ENCODE measurements around the gene OGFR.

The OGFR gene

GRCh38 chr20:62794007-62794724 is 10.5 kb upstream of the OGFR start:
- Mint-ChIP-seq H3K36me3 (ENCODE audit: insufficient read depth) (peaks cover 36% of the 10 kb centered on the region), H3K27me3 (no peaks in the 10 kb centered on the region), H3K27ac (peak overlapping the region; percentile 96 to 97), H3K4me3 (peak overlapping the region; percentile 89 to 90), H3K4me1 (ENCODE audit: low read depth in 2 of 2) (peaks cover 29 to 38% of the 10 kb centered on the region in 2 donors), H3K9me3 (no peaks in the 10 kb centered on the region)
- peak; percentile 91 to 98 (median 93) for DNase-seq
- peak; percentile 74 for ATAC-seq (replicated peaks)

GRCh38 chr20:62795023-62795761 is 9.4 kb upstream of the OGFR start:
- DNase-seq, result peak; percentile 47 to 53 (median 51)

GRCh38 chr20:62796699-62797491 is 7.7 kb upstream of the OGFR start:
- Mint-ChIP-seq H3K9me3 (no peaks in the 10 kb centered on the region), H3K27me3 (no peaks in the 10 kb centered on the region), H3K27ac (peak overlapping the region in 1 of 2 donors; percentile 88), H3K4me1 (ENCODE audit: low read depth in 2 of 2) (peaks cover 24 to 33% of the 10 kb centered on the region in 2 donors), H3K36me3 (ENCODE audit: insufficient read depth) (peaks cover 40% of the 10 kb centered on the region), H3K4me3 (peak overlapping the region; percentile 88)
- DNase-seq (no peak), ATAC-seq (replicated peaks) (no peak)

More at GRCh38 chr20:62795023-62795761, 9.4 kb upstream of the OGFR start:
- peaks cover 29 to 38% of the 10 kb centered on the region in 2 donors for H3K4me1 Mint-ChIP-seq (ENCODE audit: low read depth in 2 of 2)
- H3K36me3 Mint-ChIP-seq (ENCODE audit: insufficient read depth), result peaks cover 40% of the 10 kb centered on the region
- no peak for ATAC-seq (replicated peaks)
- no peaks in the 10 kb centered on the region for H3K9me3 Mint-ChIP-seq
- H3K27ac Mint-ChIP-seq, result peak overlapping the region; percentile 96 to 97
- peak overlapping the region; percentile 89 to 90 for H3K4me3 Mint-ChIP-seq
- no peaks in the 10 kb centered on the region for H3K27me3 Mint-ChIP-seq

- ATAC-seq (replicated peaks) (no peak), DNase-seq (no peak)
- H3K4me3 Mint-ChIP-seq, result peak overlapping the region; percentile 88
- H3K9me3 Mint-ChIP-seq, result no peaks in the 10 kb centered on the region
- no peaks in the 10 kb centered on the region for H3K27me3 Mint-ChIP-seq
- H3K4me1 Mint-ChIP-seq (ENCODE audit: low read depth in 2 of 2), result peaks cover 24 to 29% of the 10 kb centered on the region in 2 donors
- peak overlapping the region; percentile 38 to 88 for H3K27ac Mint-ChIP-seq
- peaks cover 38% of the 10 kb centered on the region for H3K36me3 Mint-ChIP-seq (ENCODE audit: insufficient read depth)
These were observed 6.7 kb upstream of the OGFR start for GRCh38 chr20:62797671-62798532.

- DNase-seq, result no peak
- Mint-ChIP-seq H3K4me1 (ENCODE audit: low read depth in 2 of 2) (peaks cover 22 to 26% of the 10 kb centered on the region in 2 donors), H3K36me3 (ENCODE audit: insufficient read depth) (peaks cover 38% of the 10 kb centered on the region), H3K9me3 (no peaks in the 10 kb centered on the region), H3K27me3 (no peaks in the 10 kb centered on the region), H3K27ac (no peak overlapping the region), H3K4me3 (no peak overlapping the region)
- ATAC-seq (replicated peaks), result no peak
These were observed 5.6 kb upstream of the OGFR start for GRCh38 chr20:62799036-62799435.

DNA sequence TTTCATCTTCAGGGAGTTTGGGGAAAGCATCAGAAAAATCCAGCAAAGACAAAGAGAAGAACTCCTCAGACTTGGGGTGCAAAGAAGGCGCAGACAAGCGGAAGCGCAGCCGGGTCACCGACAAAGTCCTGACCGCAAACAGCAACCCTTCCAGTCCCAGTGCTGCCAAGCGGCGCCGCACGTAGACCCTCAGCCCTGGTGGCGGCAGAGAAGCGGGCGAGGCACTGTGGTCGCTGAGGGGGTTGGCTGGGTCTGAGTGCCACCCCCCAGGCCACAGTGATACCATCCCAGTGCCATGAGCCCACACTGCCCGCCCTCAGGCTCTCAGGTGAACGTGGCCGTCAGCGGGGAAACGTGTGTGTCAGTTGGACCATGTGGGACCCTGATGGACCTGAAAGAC is 5.2 kb upstream of the OGFR start:
- no peak overlapping the region for H3K27ac Mint-ChIP-seq
- H3K27me3 Mint-ChIP-seq, result no peaks in the 10 kb centered on the region
- H3K36me3 Mint-ChIP-seq (ENCODE audit: insufficient read depth), result peaks cover 38% of the 10 kb centered on the region
- H3K4me1 Mint-ChIP-seq (ENCODE audit: low read depth in 2 of 2), result peaks cover 25 to 28% of the 10 kb centered on the region in 2 donors
- no peaks in the 10 kb centered on the region for H3K9me3 Mint-ChIP-seq
- no peak for ATAC-seq (replicated peaks)
- DNase-seq, result no peak
- no peak overlapping the region for H3K4me3 Mint-ChIP-seq

- peaks cover 24 to 25% of the 10 kb centered on the region in 2 donors for H3K4me1 Mint-ChIP-seq (ENCODE audit: low read depth in 2 of 2)
- no peaks in the 10 kb centered on the region for H3K9me3 Mint-ChIP-seq
- no peaks in the 10 kb centered on the region for H3K27me3 Mint-ChIP-seq
- no peak for DNase-seq
- H3K4me3 Mint-ChIP-seq, result no peak overlapping the region
- peaks cover 37% of the 10 kb centered on the region for H3K36me3 Mint-ChIP-seq (ENCODE audit: insufficient read depth)
- ATAC-seq (replicated peaks), result no peak
- H3K27ac Mint-ChIP-seq, result no peak overlapping the region
These were observed 4.8 kb upstream of the OGFR start for GRCh38 chr20:62799873-62800272.

DNA sequence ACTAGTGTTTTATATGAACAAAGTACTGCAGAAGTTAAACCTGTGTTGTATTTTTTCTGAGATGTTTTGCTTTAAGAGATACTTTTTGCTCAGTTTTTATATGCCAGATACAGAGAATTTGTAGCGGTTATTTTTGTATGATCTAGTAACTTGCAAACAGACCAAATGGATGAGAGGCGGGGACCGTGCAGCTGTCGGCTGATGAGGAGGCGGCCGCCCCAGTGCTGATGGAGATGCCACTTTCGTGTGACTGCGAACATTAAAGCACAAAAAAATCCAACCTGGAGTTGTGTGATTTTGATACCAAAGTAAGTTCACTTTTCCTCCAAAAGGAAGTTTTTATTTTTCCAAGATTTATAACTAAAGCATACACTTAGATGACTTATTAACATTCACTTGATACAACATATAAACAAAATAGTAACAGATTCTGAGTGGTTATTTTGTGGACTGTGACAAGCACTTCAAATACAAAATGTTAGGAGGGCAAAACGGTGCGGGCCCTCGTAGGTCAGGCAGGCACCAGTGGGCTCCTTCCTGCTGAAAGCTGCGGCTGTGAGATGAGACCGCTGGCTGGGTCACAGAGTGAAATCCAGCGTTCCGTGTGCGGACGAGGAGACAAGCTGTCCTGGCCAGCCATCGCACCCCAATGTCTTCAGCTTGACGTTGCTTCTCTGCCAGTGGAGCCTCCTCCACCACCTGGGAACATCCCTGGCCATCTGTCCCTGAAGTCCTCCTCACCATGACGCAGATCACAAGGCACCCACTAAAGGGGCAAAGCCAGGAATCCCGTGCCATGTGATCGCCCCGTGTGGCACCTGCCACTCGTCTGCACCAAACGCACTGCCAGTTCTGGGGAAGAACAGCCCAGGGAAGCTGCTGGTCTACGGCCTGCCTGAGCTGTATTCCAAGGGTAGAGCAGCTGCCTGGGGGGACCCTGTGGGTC is 4.0 kb upstream of the OGFR start:
- Mint-ChIP-seq H3K4me3 (no peak overlapping the region), H3K27me3 (no peaks in the 10 kb centered on the region)

GRCh38 chr20:62801284-62802010 is 3.2 kb upstream of the OGFR start:
- Mint-ChIP-seq H3K4me1 (ENCODE audit: low read depth in 2 of 2) (peaks cover 29 to 31% of the 10 kb centered on the region in 2 donors), H3K36me3 (ENCODE audit: insufficient read depth) (peaks cover 30% of the 10 kb centered on the region), H3K4me3 (no peak overlapping the region), H3K27me3 (no peaks in the 10 kb centered on the region), H3K9me3 (no peaks in the 10 kb centered on the region), H3K27ac (no peak overlapping the region)
- DNase-seq (no peak), ATAC-seq (replicated peaks) (no peak)

More for the DNA sequence above, 4.0 kb upstream of the OGFR start:
- H3K27ac Mint-ChIP-seq, result no peak overlapping the region
- DNase-seq (no peak), ATAC-seq (replicated peaks) (no peak)
- H3K9me3 Mint-ChIP-seq, result no peaks in the 10 kb centered on the region
- H3K4me1 Mint-ChIP-seq (ENCODE audit: low read depth in 2 of 2), result peaks cover 25 to 26% of the 10 kb centered on the region in 2 donors
- H3K36me3 Mint-ChIP-seq (ENCODE audit: insufficient read depth), result peaks cover 30% of the 10 kb centered on the region

- peaks cover 31 to 32% of the 10 kb centered on the region in 2 donors for H3K4me1 Mint-ChIP-seq (ENCODE audit: low read depth in 2 of 2)
- H3K4me3 Mint-ChIP-seq, result no peak overlapping the region
- H3K9me3 Mint-ChIP-seq, result no peaks in the 10 kb centered on the region
- H3K27me3 Mint-ChIP-seq, result no peaks in the 10 kb centered on the region
- peaks cover 27% of the 10 kb centered on the region for H3K36me3 Mint-ChIP-seq (ENCODE audit: insufficient read depth)
- DNase-seq, result no peak
- no peak for ATAC-seq (replicated peaks)
- no peak overlapping the region for H3K27ac Mint-ChIP-seq
These were observed 2.5 kb upstream of the OGFR start for GRCh38 chr20:62802026-62802712.

DNA sequence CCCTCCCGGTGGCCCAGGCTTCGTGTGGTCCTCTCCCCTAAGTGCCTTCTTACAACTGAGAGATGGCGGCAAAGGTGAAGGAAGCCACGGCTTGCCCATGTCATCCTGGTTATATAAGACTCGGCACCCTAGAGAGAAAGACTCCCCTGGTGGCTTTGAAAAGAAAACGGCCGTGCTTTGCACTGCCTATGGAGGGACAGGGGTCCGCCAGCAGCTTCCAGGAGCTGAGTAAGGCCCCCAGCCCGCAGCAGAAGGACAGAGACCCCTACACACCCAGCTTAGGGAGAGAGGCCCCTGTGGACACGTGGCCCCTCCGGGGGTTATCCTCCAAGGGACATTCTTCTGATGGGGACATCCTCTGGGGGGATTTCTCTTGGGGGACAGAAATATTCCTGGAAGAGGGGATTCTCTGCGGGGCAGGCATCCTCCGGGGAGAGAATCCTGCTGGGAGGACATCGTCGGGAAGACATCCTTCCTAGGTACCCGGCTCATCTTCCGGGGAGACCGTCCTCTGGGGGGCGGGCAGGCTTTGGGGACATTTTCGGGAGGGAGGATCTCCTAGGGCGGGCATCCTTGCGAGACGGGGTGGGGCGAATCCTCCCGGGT is 511 bp upstream of the OGFR start:
- ATAC-seq (replicated peaks), result peak; percentile 43
- no peaks in the 10 kb centered on the region for H3K9me3 Mint-ChIP-seq
- DNase-seq, result peak in 2 of 3 experiments; percentile 22 to 36
- H3K4me3 Mint-ChIP-seq, result peak overlapping the region; percentile 95 to 99
- H3K27ac Mint-ChIP-seq, result peak overlapping the region; percentile 97 to 99
- H3K4me1 Mint-ChIP-seq (ENCODE audit: low read depth in 2 of 2), result peaks cover 20 to 27% of the 10 kb centered on the region in 2 donors
- H3K27me3 Mint-ChIP-seq, result no peaks in the 10 kb centered on the region
- H3K36me3 Mint-ChIP-seq (ENCODE audit: insufficient read depth), result peaks cover 36% of the 10 kb centered on the region
